Measurements from ENCODE around the gene PREX1.
"Not testable (repeated sequence)": the region's sequence is repeated elsewhere in the genome, so short reads cannot be mapped to it uniquely, and the experiment has no call there.

Gene PREX1

GRCh38 chr20:48776306-48776705 is 51.5 kb downstream of the PREX1 start:
- peak; percentile 70 for DNase-seq (ENCODE audit: low read depth)
- no peak overlapping the region for H3K4me3 ChIP-seq (replicated peaks; ENCODE audit: low read depth, low read length)
- no peak for TF ChIP-seq CTCF (IDR thresholded peaks at IDR 0.05; ENCODE audit: low read length, missing control alignments)

- H3K4me3 ChIP-seq (replicated peaks; ENCODE audit: low read depth, low read length); DNase-seq (ENCODE audit: low read depth): not testable (repeated sequence)
These were observed 52.3 kb downstream of the PREX1 start for GRCh38 chr20:48775545-48775944.

- no peak for TF ChIP-seq CTCF (IDR thresholded peaks at IDR 0.05; ENCODE audit: low read length, missing control alignments)
- H3K4me3 ChIP-seq (replicated peaks; ENCODE audit: low read depth, low read length) = no peak overlapping the region
- no peak for DNase-seq (ENCODE audit: low read depth)
These were observed 53.1 kb downstream of the PREX1 start for GRCh38 chr20:48774696-48775095.

GRCh38 chr20:48773837-48774418 is 53.9 kb downstream of the PREX1 start:
- TF ChIP-seq CTCF (IDR thresholded peaks at IDR 0.05; ENCODE audit: low read length, missing control alignments) = no peak
- DNase-seq (ENCODE audit: low read depth) = no peak
- no peak overlapping the region for H3K4me3 ChIP-seq (replicated peaks; ENCODE audit: low read depth, low read length)

GRCh38 chr20:48772183-48772976 is 55.4 kb downstream of the PREX1 start:
- no peak for DNase-seq (ENCODE audit: low read depth)
- no peak for TF ChIP-seq CTCF (IDR thresholded peaks at IDR 0.05; ENCODE audit: low read length, missing control alignments)
- no peak overlapping the region for H3K4me3 ChIP-seq (replicated peaks; ENCODE audit: low read depth, low read length)

GRCh38 chr20:48771542-48771941 is 56.3 kb downstream of the PREX1 start:
- DNase-seq (ENCODE audit: low read depth) = peak; percentile 62
- no peak for TF ChIP-seq CTCF (IDR thresholded peaks at IDR 0.05; ENCODE audit: low read length, missing control alignments)
- no peak overlapping the region for H3K4me3 ChIP-seq (replicated peaks; ENCODE audit: low read depth, low read length)

- no peak overlapping the region for H3K4me3 ChIP-seq (replicated peaks; ENCODE audit: low read depth, low read length)
- no peak for TF ChIP-seq CTCF (IDR thresholded peaks at IDR 0.05; ENCODE audit: low read length, missing control alignments)
- DNase-seq (ENCODE audit: low read depth) = no peak
These were observed 56.9 kb downstream of the PREX1 start for GRCh38 chr20:48770700-48771442.
